CD4-positive, alpha-beta memory T cell (primary cell): ENCODE data around the gene FHDC1. TPM values are rescaled to one million over a fixed set of nuclear protein-coding genes. Genes with fewer than 3 reads are reported as not detected.

Experiments
- CTCF ChIA-PET: fragments of 350-600 bp; sonication (Branson Sonifier 250); formaldehyde crosslinking; loops from one replicate; lab custom pipeline; 2021; ENCODE audit warnings: inconsistent platforms; ENCODE audit not compliant: partially characterized antibody; lab: Charles Lee
- POLR2A ChIA-PET: fragments of 350-600 bp; sonication (Branson Sonifier 250); formaldehyde crosslinking; loops from one replicate; lab custom pipeline; 2021; ENCODE audit not compliant: partially characterized antibody; lab: Charles Lee
- DNase-seq, 5 donors: peaks; one replicate each; pipeline versions ENCODE4 v3.0.0 to v3.0.0-alpha.2; 2020 to 2022; ENCODE audit warnings: mixed read lengths in 1 of 5
- H3K27ac ChIP-seq: one replicate; pipeline ENCODE4 v1.7.0; 2013; ENCODE audit warnings: low read depth, low read length
- H3K27me3 ChIP-seq: 2 replicates; pipeline ENCODE4 v1.7.0; 2013; ENCODE audit warnings: mild to moderate bottlenecking, low read length, moderate library complexity; ENCODE audit not compliant: insufficient read depth
- H3K36me3 ChIP-seq: 2 replicates; pipeline ENCODE4 v1.7.0; 2013; ENCODE audit warnings: mild to moderate bottlenecking, low read length, moderate library complexity; ENCODE audit not compliant: insufficient read depth
- H3K4me1 ChIP-seq: 2 replicates; pipeline ENCODE4 v1.7.0; 2013; ENCODE audit warnings: mild to moderate bottlenecking, low read length, moderate library complexity; ENCODE audit not compliant: insufficient read depth
- H3K4me3 ChIP-seq, 2 donors: one replicate each; pipeline ENCODE4 v1.7.0; 2013; ENCODE audit warnings: low read length in 2 of 2, mild to moderate bottlenecking in 1 of 2
- H3K9me3 ChIP-seq, 2 donors: one replicate each; pipeline ENCODE4 v1.7.0; 2013; ENCODE audit warnings: low read length in 2 of 2, control low read depth in 1 of 2; ENCODE audit not compliant: control insufficient read depth in 1 of 2
- H3K27ac Mint-ChIP-seq, 7 donors: one replicate each; pipeline ENCODE4 v1.8.0; 2020 to 2021; ENCODE audit warnings: mixed read lengths in 7 of 7, mild to moderate bottlenecking in 6 of 7, inconsistent platforms in 3 of 7, moderate library complexity in 3 of 7
- H3K27me3 Mint-ChIP-seq, 2 donors: one replicate each; pipeline ENCODE4 v1.8.0; 2020 to 2021; ENCODE audit warnings: mixed read lengths in 2 of 2
- H3K36me3 Mint-ChIP-seq, 2 donors: one replicate each; pipeline ENCODE4 v1.8.0; 2020 to 2021; ENCODE audit warnings: mixed read lengths in 2 of 2, inconsistent platforms in 1 of 2, mild to moderate bottlenecking in 1 of 2
- H3K4me1 Mint-ChIP-seq, 4 donors: one replicate each; pipeline ENCODE4 v1.8.0; 2020 to 2021; ENCODE audit warnings: mixed read lengths in 4 of 4, mild to moderate bottlenecking in 1 of 4
- H3K4me3 Mint-ChIP-seq, 8 donors: one replicate each; pipeline ENCODE4 v1.8.0; 2020 to 2021; ENCODE audit warnings: mixed read lengths in 8 of 8, mild to moderate bottlenecking in 7 of 8, moderate library complexity in 6 of 8, inconsistent platforms in 3 of 8
- H3K9me3 Mint-ChIP-seq, 8 donors: one replicate each; pipeline ENCODE4 v1.8.0; 2020 to 2021; ENCODE audit warnings: mixed read lengths in 8 of 8, mild to moderate bottlenecking in 5 of 8, inconsistent platforms in 3 of 8, moderate library complexity in 1 of 8
- intact Hi-C: fragments of 100-400 bp; cut with micrococcal nuclease; formaldehyde crosslinking; loops from one replicate; pipeline ENCODE4 v1.15.1; 2023
- polyA plus RNA-seq, 2 donors: library from polyadenylated mRNA; unstranded; fragments of 300-500 nt; fragmentation: Illumina TruSeq; gene quantifications; one replicate each; pipeline ENCODE4 v1.2.3, GENCODE V29; 2021
- total RNA-seq, 2 experiments: library from RNA; stranded (reverse); gene quantifications; one replicate each; pipeline ENCODE4 v1.2.3, GENCODE V29; 2021

The FHDC1 gene
- total and polyA plus RNA-seq, 4 experiments from 2014 or later = 0.03 to 0.29 (median 0.11) TPM; not detected in 1

DNA sequence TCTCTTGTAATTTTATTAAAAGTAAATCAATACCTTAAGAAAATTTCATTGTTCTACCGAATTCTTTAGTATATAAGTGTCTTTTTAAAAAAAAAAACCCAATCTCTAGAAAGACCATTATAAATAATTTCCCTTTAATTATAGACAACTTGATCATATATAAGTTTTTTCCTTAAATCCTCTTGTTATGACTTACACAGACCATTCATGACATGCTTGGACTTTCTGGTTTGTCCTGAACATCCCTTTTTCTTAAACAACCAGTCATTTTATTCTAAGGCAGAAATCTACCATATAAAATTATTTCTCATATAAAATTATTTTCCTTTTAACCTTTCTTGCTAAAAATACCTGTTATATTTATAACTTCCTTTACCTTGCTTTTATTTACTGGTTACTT, 15.4 kb upstream of the FHDC1 start:
- H3K9me3 ChIP-seq = no peaks in the 10 kb centered on the region
- H3K27ac ChIP-seq = no peak overlapping the region
- no peak overlapping the region for H3K27ac Mint-ChIP-seq
- CTCF ChIA-PET = no interaction called here
- H3K27me3 ChIP-seq = no peaks in the 10 kb centered on the region
- intact Hi-C loops = no loop called here
- H3K4me1 ChIP-seq = no peaks in the 10 kb centered on the region
- no peaks in the 10 kb centered on the region for H3K4me1 Mint-ChIP-seq
- no peak overlapping the region for H3K4me3 ChIP-seq
- H3K9me3 Mint-ChIP-seq = peaks cover 0 to 24% (median 18%) of the 10 kb centered on the region in 8 donors
- no peak overlapping the region for H3K4me3 Mint-ChIP-seq
- peaks cover 2 to 4% of the 10 kb centered on the region in 2 donors for H3K27me3 Mint-ChIP-seq
- H3K36me3 Mint-ChIP-seq = peaks cover 15 to 28% of the 10 kb centered on the region in 2 donors
- no peak for DNase-seq
- H3K36me3 ChIP-seq = no peaks in the 10 kb centered on the region
- POLR2A ChIA-PET = no interaction called here

DNA sequence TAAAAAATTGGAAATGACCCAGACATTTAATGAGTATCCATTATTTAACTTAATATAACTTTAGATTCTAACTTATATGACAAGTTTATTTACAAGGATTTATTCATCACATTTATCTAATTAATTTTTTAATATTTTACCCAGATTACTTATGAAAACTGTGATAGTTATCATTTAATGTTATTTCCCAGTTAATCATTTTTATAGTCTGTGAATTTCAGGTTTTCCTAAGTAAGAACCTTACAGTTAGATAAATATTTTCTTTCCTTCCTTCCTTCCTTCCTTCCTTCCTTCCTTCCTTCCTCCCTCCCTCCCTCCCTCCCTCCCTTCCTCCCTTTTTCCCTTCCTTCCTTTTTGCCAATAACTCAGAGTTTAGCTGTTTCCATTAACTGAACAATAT, 14.8 kb upstream of the FHDC1 start:
- Histone ChIP-seq H3K27me3 (no peaks in the 10 kb centered on the region), H3K4me1 (no peaks in the 10 kb centered on the region), H3K27ac (no peak overlapping the region), H3K4me3 (no peak overlapping the region), H3K36me3 (no peaks in the 10 kb centered on the region), H3K9me3 (no peaks in the 10 kb centered on the region)
- Mint-ChIP-seq H3K4me3 (no peak overlapping the region), H3K9me3 (peaks cover 0 to 24% (median 18%) of the 10 kb centered on the region in 8 donors), H3K27me3 (peaks cover 2 to 4% of the 10 kb centered on the region in 2 donors), H3K27ac (no peak overlapping the region), H3K36me3 (peaks cover 15 to 29% of the 10 kb centered on the region in 2 donors), H3K4me1 (no peaks in the 10 kb centered on the region)
- DNase-seq = no peak
- ChIA-PET CTCF (no interaction called here), POLR2A (no interaction called here)
- intact Hi-C loops = no loop called here

DNA sequence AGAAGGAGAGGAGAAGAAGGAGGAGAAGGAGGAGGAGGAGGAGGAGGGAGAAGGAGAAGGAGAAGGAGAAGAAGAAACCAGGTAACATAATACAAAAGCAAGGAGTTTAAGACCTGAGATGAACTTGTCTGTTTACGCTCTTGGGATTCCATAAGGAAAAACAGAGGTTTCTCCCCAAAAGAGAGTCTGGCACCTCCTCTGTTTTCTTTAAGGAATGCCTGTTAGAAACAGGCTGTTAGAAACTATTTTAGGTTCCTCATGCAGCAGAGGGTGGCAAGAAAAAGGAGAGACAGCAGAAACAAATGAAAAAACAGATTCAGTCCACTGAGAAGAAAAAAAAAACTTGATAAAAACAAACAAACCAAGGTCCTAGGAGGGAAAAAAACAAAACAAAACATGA, 10.3 kb upstream of the FHDC1 start:
- Mint-ChIP-seq H3K27me3 (peaks cover 6 to 17% of the 10 kb centered on the region in 2 donors), H3K36me3 (peaks cover 2 to 15% of the 10 kb centered on the region in 2 donors), H3K4me3 (no peak overlapping the region), H3K27ac (no peak overlapping the region), H3K9me3 (peaks cover 0 to 9% (median 6%) of the 10 kb centered on the region in 8 donors), H3K4me1 (no peaks in the 10 kb centered on the region)
- ChIA-PET POLR2A (no interaction called here), CTCF (interaction anchor here (0.7 kb wide), 1 partner anchor 54 kb away, joined by 3 read pairs; no protein-coding TSS in a partner anchor)
- DNase-seq = no peak
- no peak overlapping the region for H3K4me3 ChIP-seq
- no peaks in the 10 kb centered on the region for H3K9me3 ChIP-seq
- no peak overlapping the region for H3K27ac ChIP-seq
- H3K36me3 ChIP-seq = no peaks in the 10 kb centered on the region
- no peaks in the 10 kb centered on the region for H3K27me3 ChIP-seq
- intact Hi-C loops = no loop called here
- no peaks in the 10 kb centered on the region for H3K4me1 ChIP-seq

DNA sequence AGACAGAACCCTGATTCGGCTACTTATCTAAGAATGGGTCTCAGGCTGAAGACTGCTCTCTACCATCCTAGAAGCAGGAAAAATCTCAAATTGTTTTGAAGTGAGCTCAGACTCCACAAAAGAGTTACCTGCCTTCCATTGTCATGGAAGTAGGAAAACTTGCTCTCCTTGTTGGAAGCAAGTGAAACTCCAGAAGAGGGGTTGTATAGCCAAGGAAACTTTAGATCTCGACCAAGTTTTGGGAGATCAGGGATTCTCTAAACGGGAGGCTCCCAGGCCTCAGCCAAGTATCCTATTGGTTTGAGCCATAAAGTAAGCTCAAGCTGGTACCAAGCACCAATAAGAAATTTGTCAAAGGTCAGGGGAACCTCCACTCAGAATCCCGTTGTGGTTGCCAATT, 9.2 kb upstream of the FHDC1 start:
- no peaks in the 10 kb centered on the region for H3K36me3 ChIP-seq
- Mint-ChIP-seq H3K4me3 (no peak overlapping the region), H3K27me3 (peaks cover 5 to 17% of the 10 kb centered on the region in 2 donors), H3K4me1 (no peaks in the 10 kb centered on the region), H3K36me3 (peaks cover 0 to 11% of the 10 kb centered on the region in 2 donors), H3K27ac (no peak overlapping the region), H3K9me3 (peaks cover 0 to 3% (median under 1%) of the 10 kb centered on the region in 8 donors)
- ChIA-PET POLR2A (no interaction called here), CTCF (no interaction called here)
- intact Hi-C loops = no loop called here
- H3K9me3 ChIP-seq = no peaks in the 10 kb centered on the region
- no peak overlapping the region for H3K4me3 ChIP-seq
- H3K27ac ChIP-seq = no peak overlapping the region
- no peak for DNase-seq
- H3K27me3 ChIP-seq = no peaks in the 10 kb centered on the region
- no peaks in the 10 kb centered on the region for H3K4me1 ChIP-seq

DNA sequence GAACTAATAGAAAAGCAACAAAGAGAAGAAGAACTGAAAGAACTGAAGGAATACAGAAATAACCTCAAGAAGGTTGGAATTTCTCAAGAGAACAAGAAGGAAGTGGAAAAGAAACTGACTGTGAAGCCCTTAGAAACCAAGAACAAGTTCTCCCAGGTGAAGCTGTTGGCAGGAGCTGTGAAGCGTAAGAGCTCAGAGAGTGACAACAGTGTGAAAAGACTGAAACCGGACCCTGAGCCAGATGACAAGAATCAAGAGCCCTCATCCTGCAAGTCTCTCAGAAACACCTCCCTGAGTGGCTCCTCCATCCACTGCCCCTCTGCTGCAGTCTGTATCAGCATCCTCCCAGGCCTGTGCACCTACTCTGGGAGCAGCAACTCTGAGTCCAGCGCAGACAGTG, 8.4 kb upstream of the FHDC1 start:
- Mint-ChIP-seq H3K36me3 (peaks cover 0 to 10% of the 10 kb centered on the region in 2 donors), H3K4me1 (no peaks in the 10 kb centered on the region), H3K27me3 (peaks cover 6 to 19% of the 10 kb centered on the region in 2 donors), H3K9me3 (peaks cover 0 to 2% (median 0%) of the 10 kb centered on the region in 8 donors), H3K4me3 (no peak overlapping the region), H3K27ac (no peak overlapping the region)
- intact Hi-C loops = no loop called here
- no peak overlapping the region for H3K27ac ChIP-seq
- ChIA-PET CTCF (no interaction called here), POLR2A (no interaction called here)
- no peak overlapping the region for H3K4me3 ChIP-seq
- H3K36me3 ChIP-seq = no peaks in the 10 kb centered on the region
- H3K4me1 ChIP-seq = no peaks in the 10 kb centered on the region
- no peaks in the 10 kb centered on the region for H3K9me3 ChIP-seq
- no peaks in the 10 kb centered on the region for H3K27me3 ChIP-seq
- no peak for DNase-seq

DNA sequence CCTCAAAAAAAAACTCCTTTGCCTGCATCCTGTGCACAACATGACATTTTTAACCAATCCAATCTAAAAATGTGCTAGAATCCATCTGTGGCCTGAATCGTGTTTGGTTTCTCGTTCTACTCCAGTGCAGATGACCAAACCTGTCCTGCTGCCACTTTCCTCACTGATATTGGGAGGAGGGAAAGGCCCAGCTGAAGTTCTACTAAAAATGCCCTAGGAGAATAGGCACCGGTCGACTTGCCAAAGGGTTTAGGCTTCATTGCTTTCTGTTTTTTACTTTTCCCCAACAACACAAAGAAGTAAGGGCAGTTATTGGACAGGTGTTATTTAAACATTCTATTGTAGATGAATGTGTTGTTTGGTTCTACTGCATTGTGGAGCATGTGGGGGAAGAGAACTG, 7.8 kb upstream of the FHDC1 start:
- H3K9me3 Mint-ChIP-seq = peaks cover 0 to 2% (median 0%) of the 10 kb centered on the region in 8 donors
- Histone ChIP-seq H3K36me3 (no peaks in the 10 kb centered on the region), H3K27me3 (no peaks in the 10 kb centered on the region), H3K9me3 (no peaks in the 10 kb centered on the region), H3K4me1 (no peaks in the 10 kb centered on the region), H3K4me3 (no peak overlapping the region), H3K27ac (no peak overlapping the region)
- POLR2A ChIA-PET = no interaction called here
- CTCF ChIA-PET = no interaction called here
- H3K27ac Mint-ChIP-seq = no peak overlapping the region
- intact Hi-C loops = no loop called here
- no peak for DNase-seq
- H3K36me3 Mint-ChIP-seq = peaks cover 0 to 10% of the 10 kb centered on the region in 2 donors
- H3K4me1 Mint-ChIP-seq = no peaks in the 10 kb centered on the region
- H3K27me3 Mint-ChIP-seq = peaks cover 10 to 25% of the 10 kb centered on the region in 2 donors
- H3K4me3 Mint-ChIP-seq = no peak overlapping the region

DNA sequence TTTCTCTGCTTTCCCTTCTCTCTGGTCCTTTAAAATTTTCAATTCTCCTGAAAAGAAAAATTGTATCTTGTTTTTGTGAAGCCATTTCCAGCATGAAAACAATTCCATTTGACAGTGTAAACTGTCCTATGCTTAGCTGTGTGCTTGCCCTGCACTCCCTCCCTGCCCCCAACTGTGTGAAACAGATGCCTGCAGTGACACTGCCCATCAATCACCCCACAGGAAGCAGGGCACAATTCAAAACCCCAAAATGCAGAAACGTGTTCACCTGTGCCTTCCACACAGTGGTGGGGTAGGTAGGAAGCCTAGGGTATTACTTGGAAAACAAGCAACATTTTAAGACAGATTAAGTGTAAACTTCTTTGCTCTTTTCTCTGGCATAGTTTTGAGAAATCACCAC, 6.2 kb upstream of the FHDC1 start:
- POLR2A ChIA-PET = no interaction called here
- CTCF ChIA-PET = no interaction called here
- intact Hi-C loops = no loop called here

More for the DNA sequence above, 6.2 kb upstream of the FHDC1 start:
- DNase-seq = no peak
- H3K4me3 Mint-ChIP-seq = no peak overlapping the region
- peaks cover 3% of the 10 kb centered on the region for H3K4me1 ChIP-seq
- H3K9me3 ChIP-seq = no peaks in the 10 kb centered on the region
- no peaks in the 10 kb centered on the region for H3K9me3 Mint-ChIP-seq
- no peak overlapping the region for H3K27ac Mint-ChIP-seq
- H3K27me3 Mint-ChIP-seq = peaks cover 21 to 37% of the 10 kb centered on the region in 2 donors
- H3K27me3 ChIP-seq = peaks cover 5% of the 10 kb centered on the region
- H3K27ac ChIP-seq = no peak overlapping the region
- peaks cover 1 to 6% (median 4%) of the 10 kb centered on the region in 4 donors for H3K4me1 Mint-ChIP-seq
- peaks cover 0 to 10% of the 10 kb centered on the region in 2 donors for H3K36me3 Mint-ChIP-seq
- H3K36me3 ChIP-seq = no peaks in the 10 kb centered on the region
- no peak overlapping the region for H3K4me3 ChIP-seq
